Mononuclear cell (primary cell): ENCODE data around the gene CPED1. TPM values are rescaled to one million over a fixed set of nuclear protein-coding genes. Genes with fewer than 3 reads are reported as not detected.

ENCODE experiments used
- H3K27me3 ChIP-seq: 2 replicates; pipeline ENCODE4 v1.6.0; 2011; ENCODE audit warnings: low read length, control low read depth; ENCODE audit not compliant: insufficient read depth
- H3K4me1 ChIP-seq: 2 replicates; pipeline ENCODE4 v1.5.1; 2011; ENCODE audit warnings: mild to moderate bottlenecking, low read length, control low read depth; ENCODE audit not compliant: insufficient read depth
- H3K4me3 ChIP-seq: 2 replicates; pipeline ENCODE4 v1.5.1; 2011; ENCODE audit warnings: mild to moderate bottlenecking, low read length, moderate library complexity
- H3K9me3 ChIP-seq: 2 replicates; pipeline ENCODE4 v1.5.1; 2011; ENCODE audit warnings: low read depth, mild to moderate bottlenecking, control low read depth, low read length
- total RNA-seq: library from RNA; depleted of rRNA; stranded (reverse); fragments of >200 nt; gene quantifications from one replicate; pipeline ENCODE4 v1.2.3, GENCODE V29; 2012

The CPED1 gene
- total RNA-seq, 1 donor, result 4.6 TPM

GRCh38 chr7:121259826-121260225 is 271.3 kb downstream of the CPED1 start:
- no peaks in the 10 kb centered on the region for H3K9me3 ChIP-seq
- H3K27me3 ChIP-seq, result no peaks in the 10 kb centered on the region
- no peak overlapping the region for H3K4me3 ChIP-seq
- H3K4me1 ChIP-seq, result no peaks in the 10 kb centered on the region

GRCh38 chr7:121261207-121261884 is 272.8 kb downstream of the CPED1 start:
- Histone ChIP-seq H3K27me3 (no peaks in the 10 kb centered on the region), H3K9me3 (no peaks in the 10 kb centered on the region), H3K4me3 (no peak overlapping the region), H3K4me1 (no peaks in the 10 kb centered on the region)

- no peaks in the 10 kb centered on the region for H3K27me3 ChIP-seq
- no peaks in the 10 kb centered on the region for H3K9me3 ChIP-seq
- no peaks in the 10 kb centered on the region for H3K4me1 ChIP-seq
- no peak overlapping the region for H3K4me3 ChIP-seq
Measured at GRCh38 chr7:121262221-121262620, 273.7 kb downstream of the CPED1 start.

DNA sequence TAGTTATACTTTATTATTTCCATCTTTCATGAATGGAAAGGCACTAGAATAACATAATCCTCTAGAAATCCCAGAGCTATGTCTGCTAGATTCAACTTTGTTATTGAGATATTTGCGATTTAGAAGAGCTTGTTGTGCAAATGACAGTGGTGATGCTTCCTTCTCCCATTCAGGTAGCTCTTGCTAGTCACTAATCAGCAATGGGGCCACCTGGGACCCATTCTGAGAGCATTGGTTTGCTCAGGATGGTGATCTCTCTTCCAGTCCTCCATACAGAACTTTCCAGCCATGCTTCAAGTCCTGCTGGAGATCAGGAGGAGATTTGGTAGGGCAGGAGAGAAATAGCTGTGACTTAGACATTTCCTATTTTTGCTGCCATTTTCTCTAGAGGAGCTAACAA is 274.5 kb downstream of the CPED1 start:
- Histone ChIP-seq H3K4me3 (no peak overlapping the region), H3K4me1 (no peaks in the 10 kb centered on the region), H3K27me3 (no peaks in the 10 kb centered on the region), H3K9me3 (no peaks in the 10 kb centered on the region)

- no peaks in the 10 kb centered on the region for H3K27me3 ChIP-seq
- no peaks in the 10 kb centered on the region for H3K4me1 ChIP-seq
- no peaks in the 10 kb centered on the region for H3K9me3 ChIP-seq
- no peak overlapping the region for H3K4me3 ChIP-seq
Measured at GRCh38 chr7:121266307-121266894, 277.9 kb downstream of the CPED1 start.

DNA sequence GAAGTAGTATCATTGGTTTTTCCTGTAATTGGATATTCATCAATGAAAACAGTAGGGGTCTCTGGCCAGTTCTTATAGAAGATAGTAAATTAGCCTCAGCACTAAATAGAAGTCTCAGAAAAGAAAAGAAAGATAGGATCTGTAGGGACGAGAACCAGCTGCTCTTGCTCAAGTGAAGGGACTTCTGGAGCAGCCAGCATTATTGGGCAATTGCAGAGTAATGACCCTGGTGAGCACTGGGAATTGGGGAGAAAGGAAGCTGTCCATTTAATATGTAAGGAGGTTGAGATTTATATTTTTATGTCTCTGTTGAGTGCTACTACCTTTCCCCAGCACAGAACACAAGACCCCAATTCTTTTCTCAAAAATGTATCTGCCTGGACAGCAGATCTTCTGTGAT is 279.1 kb downstream of the CPED1 start:
- Histone ChIP-seq H3K4me1 (no peaks in the 10 kb centered on the region), H3K9me3 (no peaks in the 10 kb centered on the region), H3K27me3 (no peaks in the 10 kb centered on the region), H3K4me3 (no peak overlapping the region)

DNA sequence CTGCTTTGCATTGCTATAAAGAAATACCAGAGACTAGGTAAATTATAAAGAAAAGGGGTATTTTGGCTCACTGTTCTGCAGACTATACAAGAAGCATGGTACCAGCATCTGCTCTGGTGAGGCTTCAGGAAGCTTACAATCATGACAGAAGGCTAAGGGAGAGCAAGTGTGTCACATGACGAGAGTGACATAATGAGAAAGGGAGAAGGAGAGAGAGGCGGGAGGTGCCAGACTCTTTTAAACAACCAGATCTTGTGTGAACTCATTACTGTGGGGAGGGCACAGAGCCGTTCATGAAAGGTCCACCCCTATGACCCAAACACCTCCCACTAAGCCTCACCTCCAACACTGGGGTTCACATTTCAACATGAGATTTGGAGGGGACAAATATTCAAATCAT is 281.3 kb downstream of the CPED1 start:
- Histone ChIP-seq H3K27me3 (no peaks in the 10 kb centered on the region), H3K4me1 (no peaks in the 10 kb centered on the region), H3K9me3 (no peaks in the 10 kb centered on the region), H3K4me3 (no peak overlapping the region)

DNA sequence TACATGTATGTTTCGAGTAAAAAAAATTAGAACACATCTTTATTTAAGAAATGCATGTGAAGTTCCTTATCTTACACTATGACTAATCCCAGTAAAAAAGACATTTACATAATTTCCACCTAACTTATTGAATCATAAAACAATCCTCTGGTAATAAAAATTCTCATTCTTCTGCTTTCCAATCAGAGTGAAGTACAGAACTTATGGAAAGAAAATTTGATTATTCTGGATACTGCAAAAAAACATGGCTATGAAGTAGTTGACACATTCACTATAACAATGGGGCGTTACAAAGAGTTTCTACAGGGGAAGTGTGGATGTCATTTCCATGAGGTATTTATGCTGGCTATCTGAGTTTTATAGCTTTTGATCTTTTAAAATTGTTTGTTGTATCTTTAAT is 282.6 kb downstream of the CPED1 start:
- H3K4me1 ChIP-seq, result no peaks in the 10 kb centered on the region

GRCh38 chr7:121271916-121272315 is 283.4 kb downstream of the CPED1 start:
- no peaks in the 10 kb centered on the region for H3K27me3 ChIP-seq
- no peaks in the 10 kb centered on the region for H3K4me1 ChIP-seq
- H3K4me3 ChIP-seq, result no peak overlapping the region
- no peaks in the 10 kb centered on the region for H3K9me3 ChIP-seq

More for the DNA sequence above, 282.6 kb downstream of the CPED1 start:
- Histone ChIP-seq H3K4me3 (no peak overlapping the region), H3K9me3 (no peaks in the 10 kb centered on the region), H3K27me3 (no peaks in the 10 kb centered on the region)

- Histone ChIP-seq H3K9me3 (no peaks in the 10 kb centered on the region), H3K4me1 (no peaks in the 10 kb centered on the region), H3K27me3 (no peaks in the 10 kb centered on the region)
Measured at GRCh38 chr7:121272676-121273075, 284.2 kb downstream of the CPED1 start.

DNA sequence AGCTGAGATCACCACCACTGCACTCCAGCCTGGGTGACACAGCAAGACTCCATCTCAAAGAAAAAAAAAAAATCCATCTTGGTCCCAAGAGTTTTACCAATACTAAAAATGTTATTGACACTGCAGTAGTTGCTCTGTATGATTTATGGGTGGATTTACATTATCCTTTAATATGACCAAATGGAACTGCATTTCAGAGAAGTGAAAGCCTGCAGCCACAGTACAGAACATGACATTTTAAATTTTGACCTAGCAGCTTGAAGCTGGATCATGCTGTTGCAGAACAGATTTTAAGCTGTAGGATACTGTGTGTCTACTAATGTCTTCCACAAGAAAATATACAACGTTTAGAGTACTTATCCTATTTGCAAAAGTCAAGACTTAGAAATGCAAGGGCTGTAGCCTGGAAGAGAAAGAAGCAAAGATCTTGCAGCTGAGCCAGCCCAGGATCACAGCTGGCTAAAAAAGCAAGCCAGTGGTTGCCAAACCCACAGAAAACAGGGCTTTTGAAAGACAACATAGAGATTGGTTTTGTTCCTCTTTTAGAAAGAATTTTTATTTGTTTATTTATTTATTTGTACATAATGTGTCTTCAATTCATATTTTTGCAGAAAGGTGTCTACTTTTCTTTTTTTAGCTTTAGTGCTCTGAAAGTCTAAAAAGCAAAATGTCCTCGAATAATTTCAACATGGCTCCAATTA is 285.1 kb downstream of the CPED1 start:
- no peaks in the 10 kb centered on the region for H3K4me1 ChIP-seq
- no peaks in the 10 kb centered on the region for H3K9me3 ChIP-seq
- H3K27me3 ChIP-seq, result no peaks in the 10 kb centered on the region
- H3K4me3 ChIP-seq, result no peak overlapping the region

More at GRCh38 chr7:121272676-121273075, 284.2 kb downstream of the CPED1 start:
- H3K4me3 ChIP-seq, result no peak overlapping the region

GRCh38 chr7:121274467-121274866 is 286.0 kb downstream of the CPED1 start:
- H3K4me3 ChIP-seq, result no peak overlapping the region
- H3K9me3 ChIP-seq, result no peaks in the 10 kb centered on the region
- H3K4me1 ChIP-seq, result no peaks in the 10 kb centered on the region
- H3K27me3 ChIP-seq, result no peaks in the 10 kb centered on the region

- Histone ChIP-seq H3K4me3 (no peak overlapping the region), H3K4me1 (no peaks in the 10 kb centered on the region), H3K27me3 (no peaks in the 10 kb centered on the region), H3K9me3 (no peaks in the 10 kb centered on the region)
Measured at GRCh38 chr7:121275204-121275603, 286.7 kb downstream of the CPED1 start.

DNA sequence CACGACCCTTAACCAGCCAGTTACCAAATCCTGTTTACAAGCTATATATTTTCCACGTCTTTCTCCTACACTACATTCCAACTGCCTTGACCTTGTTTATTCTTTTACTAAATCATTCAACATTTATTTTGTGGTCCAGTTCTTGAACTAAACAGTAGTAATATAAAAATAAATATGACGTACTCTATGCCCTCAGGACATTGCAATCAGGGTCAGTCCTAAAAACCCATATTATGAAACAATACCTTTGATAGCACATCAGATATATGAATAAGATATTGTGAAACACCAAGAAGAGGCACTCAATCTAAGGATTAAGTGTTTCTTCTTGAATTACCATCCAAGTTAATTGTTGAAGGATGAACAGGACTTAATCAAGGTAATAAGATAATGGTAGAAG is 287.8 kb downstream of the CPED1 start:
- no peaks in the 10 kb centered on the region for H3K9me3 ChIP-seq

DNA sequence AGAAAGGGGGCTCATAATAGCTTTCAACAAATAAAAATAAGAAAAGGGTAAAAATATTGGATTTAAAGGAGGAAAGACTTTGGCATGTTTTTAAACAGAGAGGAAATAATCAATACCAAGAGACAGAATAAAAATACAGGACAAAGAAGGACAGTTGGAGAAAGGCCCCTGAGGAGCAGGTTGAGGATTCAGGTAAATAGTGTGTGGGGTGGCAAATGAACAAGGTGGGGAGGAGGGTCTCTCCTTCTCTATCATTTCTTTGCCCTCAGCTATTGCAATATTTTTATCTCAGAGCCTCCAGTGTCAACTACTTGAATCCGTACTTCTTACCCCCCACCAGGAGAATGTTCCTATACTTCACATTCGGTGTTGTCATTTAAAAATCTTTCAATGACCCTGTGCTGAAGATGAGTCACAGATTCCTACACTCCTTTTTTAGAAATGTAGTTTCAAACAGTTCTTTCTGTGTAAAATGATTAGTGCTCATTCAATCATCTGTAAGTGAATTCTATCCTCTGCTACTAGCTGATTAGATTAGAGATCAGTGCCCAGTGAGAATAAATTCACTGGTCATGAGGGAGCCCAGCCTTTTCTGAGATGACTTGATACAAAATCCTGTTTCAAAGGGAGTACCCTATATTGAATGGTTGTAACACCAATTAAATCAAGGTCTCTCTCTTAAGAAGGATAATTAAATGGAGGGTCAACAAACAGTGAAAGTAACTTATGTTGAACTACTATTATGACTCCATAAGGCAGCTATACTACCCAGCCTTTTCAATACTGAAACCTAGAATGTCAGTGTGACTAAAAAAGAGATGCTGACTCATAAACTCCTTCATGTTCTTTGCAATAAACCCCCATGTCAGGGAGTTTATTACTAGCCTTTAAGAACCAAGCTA is 289.9 kb downstream of the CPED1 start:
- H3K9me3 ChIP-seq, result no peaks in the 10 kb centered on the region

More for the DNA sequence above, 287.8 kb downstream of the CPED1 start:
- H3K4me1 ChIP-seq, result no peaks in the 10 kb centered on the region
- H3K4me3 ChIP-seq, result no peak overlapping the region
- H3K27me3 ChIP-seq, result no peaks in the 10 kb centered on the region

More for the DNA sequence above, 289.9 kb downstream of the CPED1 start:
- Histone ChIP-seq H3K4me1 (no peaks in the 10 kb centered on the region), H3K4me3 (no peak overlapping the region), H3K27me3 (no peaks in the 10 kb centered on the region)
